SU-DHL-6 (cell line): Measurements from ENCODE around the gene OR1J1.

Experiments used
- H2AFZ ChIP-seq: fragments of 200-600 bp; sonication (generic); 2 replicates; pipeline ENCODE4 v1.6.1; 2014; ENCODE audit warnings: low read depth, mild to moderate bottlenecking, moderate library complexity, mixed read lengths, antibody characterized with exemption, low read length; ENCODE audit not compliant: severe bottlenecking
- H3F3A ChIP-seq: fragments of 200-600 bp; shearing (Covaris generic); 2 replicates; pipeline ENCODE4 v1.6.0; 2016; ENCODE audit warnings: antibody characterized with exemption, mild to moderate bottlenecking; ENCODE audit not compliant: insufficient read depth
- H3K27ac ChIP-seq: fragments of 200-600 bp; sonication (generic); 2 replicates; pipeline ENCODE4 v1.5.1; 2016; ENCODE audit warnings: low read depth, mild to moderate bottlenecking, low read length, moderate library complexity, mixed read lengths
- H3K27me3 ChIP-seq: fragments of 200-600 bp; sonication (generic), shearing (Covaris generic); 2 replicates; pipeline ENCODE4 v1.6.0; 2014; ENCODE audit warnings: mild to moderate bottlenecking, low read length
- H3K36me3 ChIP-seq: fragments of 200-600 bp; sonication (generic); 2 replicates; pipeline ENCODE4 v1.6.1; 2014; ENCODE audit warnings: mild to moderate bottlenecking, low read length, mixed read lengths
- H3K4me2 ChIP-seq: fragments of 300-600, 200-600 bp; shearing (Covaris generic), sonication (generic); 2 replicates; pipeline ENCODE4 v1.6.0; 2014; ENCODE audit warnings: low read length, low read depth, mild to moderate bottlenecking; ENCODE audit not compliant: poor library complexity, severe bottlenecking
- H3K4me3 ChIP-seq: fragments of 200-600 bp; sonication (generic); 2 replicates; pipeline ENCODE4 v1.5.1; 2014; ENCODE audit warnings: antibody characterized with exemption, low read length, mild to moderate bottlenecking, mixed read lengths; ENCODE audit not compliant: insufficient read depth, poor library complexity, severe bottlenecking
- H3K79me2 ChIP-seq: fragments of 200-600 bp; sonication (generic); 2 replicates; pipeline ENCODE4 v1.6.1; 2014; ENCODE audit warnings: mild to moderate bottlenecking, low read length, moderate library complexity; ENCODE audit not compliant: insufficient read depth
- H3K9ac ChIP-seq: fragments of 200-600 bp; sonication (generic); 2 replicates; pipeline ENCODE4 v1.7.0; 2014; ENCODE audit warnings: mild to moderate bottlenecking, low read length
- H3K9me2 ChIP-seq: fragments of 200-600 bp; sonication (generic); replicated peaks from 2 replicates; pipeline ENCODE4 v1.6.1; 2014; ENCODE audit warnings: low read length; ENCODE audit not compliant: insufficient read depth
- H3K9me3 ChIP-seq: fragments of 200-600 bp; sonication (generic); 2 replicates; pipeline ENCODE4 v1.6.1; 2014; ENCODE audit warnings: low read length, mixed read lengths; ENCODE audit not compliant: insufficient read depth
- H4K20me1 ChIP-seq: fragments of 200-600 bp; sonication (generic); 2 replicates; pipeline ENCODE4 v1.6.1; 2014; ENCODE audit warnings: low read depth, mild to moderate bottlenecking, antibody characterized with exemption, low read length, moderate library complexity, mixed read lengths
- EZH2phosphoT487 ChIP-seq: fragments of 200-600 bp; sonication (generic), shearing (Covaris generic); conservative IDR thresholded peaks from 2 replicates; pipeline ENCODE4 v1.6.1; 2018; ENCODE audit warnings: mild to moderate bottlenecking, antibody characterized with exemption, low read length, moderate library complexity, mixed read lengths
- TF ChIP-seq, protein P1 (sequence below): fragments of 200-600 bp; sonication (generic); IDR thresholded peaks from one replicate; pipeline ENCODE4 v1.5.1; 2017; ENCODE audit warnings: antibody characterized with exemption, mild to moderate bottlenecking, low read length, moderate library complexity; ENCODE audit not compliant: insufficient read depth, poor library complexity, severe bottlenecking

OR1J1 gene

DNA sequence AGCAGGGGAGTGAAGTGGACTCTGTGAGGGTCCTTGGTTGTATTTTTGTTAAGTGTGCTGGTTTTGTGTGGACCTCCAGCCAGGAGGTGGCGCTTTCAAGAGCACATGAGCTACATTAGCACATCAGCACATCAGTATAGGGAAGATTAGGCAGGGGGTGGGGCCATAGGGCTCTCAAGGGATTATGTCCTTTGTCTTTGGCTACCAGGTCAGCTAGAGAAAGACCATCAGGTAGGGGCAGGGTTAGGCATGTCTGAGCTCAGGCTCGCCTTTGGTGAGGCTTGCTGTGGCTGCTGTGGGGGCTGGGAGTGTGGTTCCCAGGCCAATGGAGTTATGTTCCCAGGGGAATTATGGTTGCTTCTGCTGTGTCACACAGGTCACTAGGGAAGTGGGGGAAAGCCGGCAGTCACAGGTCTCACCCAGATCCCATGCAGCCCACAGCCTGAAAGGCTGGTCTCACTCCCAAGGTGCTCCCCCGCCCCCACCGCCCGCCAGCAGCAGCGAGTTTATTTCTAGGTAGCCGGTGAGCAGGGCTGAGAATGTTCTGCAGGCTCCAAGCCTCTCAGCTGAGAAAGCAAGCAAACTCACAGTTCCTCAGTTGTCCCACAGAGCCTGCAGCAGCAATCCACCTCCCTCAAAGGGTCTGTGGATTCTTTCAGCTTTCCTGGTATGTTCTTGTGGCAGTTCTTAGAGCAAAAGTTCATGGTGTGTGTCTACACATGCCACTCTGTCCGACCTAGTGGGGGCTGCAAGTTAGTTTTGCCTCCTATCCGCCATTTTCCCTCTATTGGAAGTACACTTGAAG lies 13.7 kb downstream of the OR1J1 start:
- TF ChIP-seq, protein P1, sequence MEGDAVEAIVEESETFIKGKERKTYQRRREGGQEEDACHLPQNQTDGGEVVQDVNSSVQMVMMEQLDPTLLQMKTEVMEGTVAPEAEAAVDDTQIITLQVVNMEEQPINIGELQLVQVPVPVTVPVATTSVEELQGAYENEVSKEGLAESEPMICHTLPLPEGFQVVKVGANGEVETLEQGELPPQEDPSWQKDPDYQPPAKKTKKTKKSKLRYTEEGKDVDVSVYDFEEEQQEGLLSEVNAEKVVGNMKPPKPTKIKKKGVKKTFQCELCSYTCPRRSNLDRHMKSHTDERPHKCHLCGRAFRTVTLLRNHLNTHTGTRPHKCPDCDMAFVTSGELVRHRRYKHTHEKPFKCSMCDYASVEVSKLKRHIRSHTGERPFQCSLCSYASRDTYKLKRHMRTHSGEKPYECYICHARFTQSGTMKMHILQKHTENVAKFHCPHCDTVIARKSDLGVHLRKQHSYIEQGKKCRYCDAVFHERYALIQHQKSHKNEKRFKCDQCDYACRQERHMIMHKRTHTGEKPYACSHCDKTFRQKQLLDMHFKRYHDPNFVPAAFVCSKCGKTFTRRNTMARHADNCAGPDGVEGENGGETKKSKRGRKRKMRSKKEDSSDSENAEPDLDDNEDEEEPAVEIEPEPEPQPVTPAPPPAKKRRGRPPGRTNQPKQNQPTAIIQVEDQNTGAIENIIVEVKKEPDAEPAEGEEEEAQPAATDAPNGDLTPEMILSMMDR: peak; percentile 45
- no peak for TF ChIP-seq EZH2phosphoT487
- H3K9me2 ChIP-seq: no peaks in the 10 kb centered on the region
- H3F3A ChIP-seq: no peaks in the 10 kb centered on the region
- H3K4me3 ChIP-seq: no peak overlapping the region
- H3K79me2 ChIP-seq: no peaks in the 10 kb centered on the region
- peak overlapping the region; percentile 14 for H2AFZ ChIP-seq
- H4K20me1 ChIP-seq: no peaks in the 10 kb centered on the region
- H3K27ac ChIP-seq: no peak overlapping the region
- no peaks in the 10 kb centered on the region for H3K27me3 ChIP-seq
- no peak overlapping the region for H3K9ac ChIP-seq
- no peaks in the 10 kb centered on the region for H3K36me3 ChIP-seq
- H3K9me3 ChIP-seq: no peaks in the 10 kb centered on the region
- H3K4me2 ChIP-seq: peak overlapping the region; percentile 50

DNA sequence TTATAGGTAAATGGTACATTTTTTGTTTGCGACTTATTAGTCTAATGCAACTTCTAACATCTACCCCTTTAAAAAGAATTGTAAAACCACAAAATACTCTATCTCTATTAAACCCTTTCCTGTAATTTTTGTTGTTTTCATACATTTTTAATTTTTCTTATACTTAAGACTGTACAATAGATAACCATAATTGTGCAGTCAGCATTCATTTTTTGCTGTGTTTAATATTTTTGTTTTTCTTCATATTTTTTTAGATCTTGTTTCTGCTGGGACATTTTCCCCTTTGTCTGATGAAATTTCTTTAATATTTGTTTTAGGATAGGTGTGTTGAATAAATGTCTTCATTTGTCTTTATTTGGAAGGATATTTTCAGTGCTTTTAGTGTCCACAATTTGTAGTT lies 19.9 kb downstream of the OR1J1 start:
- no peaks in the 10 kb centered on the region for H3K9me2 ChIP-seq
- no peak overlapping the region for H2AFZ ChIP-seq
- H3K9me3 ChIP-seq: no peaks in the 10 kb centered on the region
- H3K4me3 ChIP-seq: no peak overlapping the region
- no peak overlapping the region for H3K27ac ChIP-seq
- no peak for TF ChIP-seq EZH2phosphoT487
- no peaks in the 10 kb centered on the region for H4K20me1 ChIP-seq
- H3F3A ChIP-seq: no peaks in the 10 kb centered on the region
- no peaks in the 10 kb centered on the region for H3K79me2 ChIP-seq
- H3K36me3 ChIP-seq: no peaks in the 10 kb centered on the region
- no peaks in the 10 kb centered on the region for H3K27me3 ChIP-seq
- H3K9ac ChIP-seq: no peak overlapping the region
- no peak overlapping the region for H3K4me2 ChIP-seq

DNA sequence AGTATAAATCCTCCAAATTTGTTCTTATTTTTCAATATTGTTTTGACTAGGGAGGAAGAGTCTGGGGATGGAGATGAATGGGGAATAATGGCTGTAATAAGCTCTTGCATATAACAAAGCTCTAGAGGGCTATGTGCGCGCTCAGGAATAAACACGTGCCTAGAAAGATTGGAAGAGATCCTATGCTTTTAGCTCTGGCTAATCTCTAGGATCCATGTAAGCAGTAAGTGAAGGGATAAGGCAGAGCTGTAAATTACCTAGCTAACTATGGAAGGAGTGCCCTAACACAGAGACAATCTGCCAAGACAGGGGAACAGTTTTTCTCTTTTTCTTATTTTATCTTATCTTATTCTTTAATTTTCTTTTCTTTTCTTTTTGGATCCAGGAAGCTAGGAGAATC lies 21.6 kb downstream of the OR1J1 start:
- no peaks in the 10 kb centered on the region for H3F3A ChIP-seq
- no peaks in the 10 kb centered on the region for H3K27me3 ChIP-seq
- H3K9ac ChIP-seq: no peak overlapping the region
- no peak overlapping the region for H3K4me3 ChIP-seq
- H3K79me2 ChIP-seq: no peaks in the 10 kb centered on the region
- H2AFZ ChIP-seq: no peak overlapping the region
- H3K36me3 ChIP-seq: no peaks in the 10 kb centered on the region
- TF ChIP-seq, protein P1: no peak
- no peak for TF ChIP-seq EZH2phosphoT487
- no peak overlapping the region for H3K4me2 ChIP-seq
- no peak overlapping the region for H3K27ac ChIP-seq
- H3K9me3 ChIP-seq: no peaks in the 10 kb centered on the region
- H3K9me2 ChIP-seq: no peaks in the 10 kb centered on the region
- H4K20me1 ChIP-seq: no peaks in the 10 kb centered on the region

DNA sequence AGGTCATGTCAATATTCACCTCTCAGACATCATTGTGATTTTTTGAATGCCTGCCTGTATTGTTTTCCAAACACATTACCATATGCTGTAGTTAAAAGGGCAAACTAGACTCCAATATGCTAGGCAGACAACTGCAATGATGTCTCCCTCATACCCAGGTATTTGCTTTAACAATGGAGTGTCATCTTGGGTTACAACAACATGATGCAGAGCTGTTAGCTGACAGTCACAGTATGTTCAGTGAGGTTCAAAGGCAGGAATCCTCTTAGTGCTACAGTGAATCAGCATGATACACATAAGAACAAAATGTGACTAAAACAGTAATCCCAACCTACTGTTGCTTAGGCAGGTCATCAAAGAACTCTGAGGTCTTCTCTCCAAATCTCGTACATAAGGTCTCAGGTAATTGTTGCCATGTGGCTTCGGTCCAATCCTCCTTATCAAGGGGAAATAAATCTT lies 24.0 kb downstream of the OR1J1 start:
- Histone ChIP-seq H3K9me2 (no peaks in the 10 kb centered on the region), H3K27me3 (no peaks in the 10 kb centered on the region), H2AFZ (no peak overlapping the region), H3K9me3 (no peaks in the 10 kb centered on the region), H4K20me1 (no peaks in the 10 kb centered on the region), H3F3A (no peaks in the 10 kb centered on the region), H3K36me3 (no peaks in the 10 kb centered on the region), H3K27ac (no peak overlapping the region), H3K4me3 (no peak overlapping the region), H3K4me2 (no peak overlapping the region), H3K79me2 (no peaks in the 10 kb centered on the region), H3K9ac (no peak overlapping the region)
- TF ChIP-seq, protein P1: no peak
- no peak for TF ChIP-seq EZH2phosphoT487
